Activated CD4-positive, CD25-positive, alpha-beta regulatory T cell treated with anti-CD3 and anti-CD28 coated beads, Interleukin-2, amount 50 U/mL, for 72 hours (primary cell): Measurements from ENCODE around the gene TSPAN4.

Source experiments
- DNase-seq: peaks from one replicate; pipeline ENCODE4 v3.0.0; 2021

The TSPAN4 gene

GRCh38 chr11:837189-837989, 5.3 kb upstream of the TSPAN4 start:
- no peak for DNase-seq

- DNase-seq, result no peak
Observed at GRCh38 chr11:837990-838307, 4.7 kb upstream of the TSPAN4 start.

- no peak for DNase-seq
Observed at GRCh38 chr11:838441-839279, 4.0 kb upstream of the TSPAN4 start.

- DNase-seq, result no peak
Observed at GRCh38 chr11:839280-839623, 3.4 kb upstream of the TSPAN4 start.

- DNase-seq, result no peak
Observed at GRCh38 chr11:839875-840617, 2.6 kb upstream of the TSPAN4 start.

GRCh38 chr11:841981-842369, 677 bp upstream of the TSPAN4 start:
- no peak for DNase-seq

- peak; percentile 44 for DNase-seq
Observed at GRCh38 chr11:843086-843734, 558 bp downstream of the TSPAN4 start.

GRCh38 chr11:843818-844692, 1.4 kb downstream of the TSPAN4 start:
- no peak for DNase-seq

GRCh38 chr11:844693-845644, 2.3 kb downstream of the TSPAN4 start:
- no peak for DNase-seq

GRCh38 chr11:845872-846495, 3.3 kb downstream of the TSPAN4 start:
- DNase-seq, result no peak

GRCh38 chr11:846496-847098, 3.9 kb downstream of the TSPAN4 start:
- DNase-seq, result no peak

GRCh38 chr11:847876-848275, 5.2 kb downstream of the TSPAN4 start:
- DNase-seq, result no peak

- peak; percentile 69 for DNase-seq
Observed at GRCh38 chr11:848380-848931, 5.8 kb downstream of the TSPAN4 start.

- no peak for DNase-seq
Observed at GRCh38 chr11:849104-849824, 6.6 kb downstream of the TSPAN4 start.

GRCh38 chr11:849951-850774, 7.5 kb downstream of the TSPAN4 start:
- no peak for DNase-seq

GRCh38 chr11:850775-851763, 8.4 kb downstream of the TSPAN4 start:
- DNase-seq, result no peak

GRCh38 chr11:852762-853161, 10.1 kb downstream of the TSPAN4 start:
- no peak for DNase-seq
